Tibial nerve (tissue), 4 donors: ENCODE results near the gene FAAH.

Experiments
- EP300 ChIP-seq, 2 donors: sonication (generic); formaldehyde crosslinking; IDR thresholded peaks; one replicate each; pipeline ENCODE4 v1.6.1; 2017; ENCODE audit warnings: antibody characterized with exemption in 2 of 2, mild to moderate bottlenecking in 1 of 2
- POLR2A ChIP-seq, 2 donors: fragments of 450-650 bp; IDR thresholded peaks; one replicate each; pipeline ENCODE4 v1.6.1; 2017; ENCODE audit warnings: antibody characterized with exemption in 2 of 2, mild to moderate bottlenecking in 2 of 2, moderate library complexity in 2 of 2
- TF ChIP-seq, protein P1 (sequence below), 5 experiments: fragments of 200-600 bp in 3 of 5; fragments of 450-650 bp in 2 of 5; sonication (generic) in 3 of 5; IDR thresholded peaks; one replicate each; pipeline ENCODE4 v1.5.1; 2016 to 2019; ENCODE audit warnings: antibody characterized with exemption in 5 of 5, mild to moderate bottlenecking in 3 of 5, moderate library complexity in 2 of 5

- TF ChIP-seq, protein P1, sequence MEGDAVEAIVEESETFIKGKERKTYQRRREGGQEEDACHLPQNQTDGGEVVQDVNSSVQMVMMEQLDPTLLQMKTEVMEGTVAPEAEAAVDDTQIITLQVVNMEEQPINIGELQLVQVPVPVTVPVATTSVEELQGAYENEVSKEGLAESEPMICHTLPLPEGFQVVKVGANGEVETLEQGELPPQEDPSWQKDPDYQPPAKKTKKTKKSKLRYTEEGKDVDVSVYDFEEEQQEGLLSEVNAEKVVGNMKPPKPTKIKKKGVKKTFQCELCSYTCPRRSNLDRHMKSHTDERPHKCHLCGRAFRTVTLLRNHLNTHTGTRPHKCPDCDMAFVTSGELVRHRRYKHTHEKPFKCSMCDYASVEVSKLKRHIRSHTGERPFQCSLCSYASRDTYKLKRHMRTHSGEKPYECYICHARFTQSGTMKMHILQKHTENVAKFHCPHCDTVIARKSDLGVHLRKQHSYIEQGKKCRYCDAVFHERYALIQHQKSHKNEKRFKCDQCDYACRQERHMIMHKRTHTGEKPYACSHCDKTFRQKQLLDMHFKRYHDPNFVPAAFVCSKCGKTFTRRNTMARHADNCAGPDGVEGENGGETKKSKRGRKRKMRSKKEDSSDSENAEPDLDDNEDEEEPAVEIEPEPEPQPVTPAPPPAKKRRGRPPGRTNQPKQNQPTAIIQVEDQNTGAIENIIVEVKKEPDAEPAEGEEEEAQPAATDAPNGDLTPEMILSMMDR (IDR thresholded peaks at IDR 0.05), result no peak
- TF ChIP-seq POLR2A (IDR thresholded peaks at IDR 0.05), result no peak
- no peak for TF ChIP-seq EP300 (IDR thresholded peaks at IDR 0.05)
Observed at GRCh38 chr1:46406881-46407608, 12.9 kb downstream of the FAAH start.
